Gastroesophageal sphincter (tissue), 4 donors: ENCODE data around the gene RPGR. TPM values are rescaled to one million over a fixed set of nuclear protein-coding genes. Genes with fewer than 3 reads are reported as not detected.
A peak's percentile ranks its signal among the peaks of the same experiment; 100 is the strongest.

Source experiments
- ATAC-seq: fragments of 150-250 bp; one replicate; pipeline ENCODE4 v1.9.1; 2016; ENCODE audit warnings: mild to moderate bottlenecking, moderate library complexity
- H3K27ac ChIP-seq, 4 donors: fragments of 200-600 bp; sonication (generic) in 3 of 4; 1 replicate in 3 of 4; 2 replicates in 1 of 4; pipeline ENCODE4 v1.5.1; 2016 to 2019
- H3K27me3 ChIP-seq: fragments of 200-600 bp; sonication (generic); one replicate; pipeline ENCODE4 v1.5.1; 2019
- H3K36me3 ChIP-seq, 2 donors: fragments of 200-600 bp; sonication (generic); one replicate each; pipeline ENCODE4 v1.5.1; 2019; ENCODE audit warnings: control low read depth in 1 of 2
- H3K4me1 ChIP-seq, 3 donors: fragments of 200-600 bp; sonication (generic); 1 replicate in 2 of 3; 2 replicates in 1 of 3; pipeline ENCODE4 v1.5.1; 2016 to 2019; ENCODE audit warnings: control low read depth in 2 of 3
- H3K4me3 ChIP-seq, 2 donors: fragments of 200-600 bp; sonication (generic); one replicate each; pipeline ENCODE4 v1.5.1; 2019; ENCODE audit warnings: mild to moderate bottlenecking in 1 of 2, moderate library complexity in 1 of 2
- H3K9me3 ChIP-seq, 3 donors: fragments of 200-600 bp; sonication (generic); one replicate each; pipeline ENCODE4 v1.5.1; 2017 to 2019; ENCODE audit warnings: control low read depth in 2 of 3
- EP300 ChIP-seq: sonication (generic); formaldehyde crosslinking; IDR thresholded peaks from one replicate; pipeline ENCODE4 v1.6.1; 2017; ENCODE audit warnings: antibody characterized with exemption, mild to moderate bottlenecking
- POLR2A ChIP-seq, 2 donors: fragments of 450-650 bp; IDR thresholded peaks; one replicate each; pipeline ENCODE4 v1.6.1; 2017; ENCODE audit warnings: antibody characterized with exemption in 2 of 2, mild to moderate bottlenecking in 2 of 2, moderate library complexity in 1 of 2
- POLR2AphosphoS5 ChIP-seq: sonication (generic); formaldehyde crosslinking; IDR thresholded peaks from one replicate; pipeline ENCODE4 v1.6.1; 2017; ENCODE audit warnings: antibody characterized with exemption
- WGBS, 2 donors: methylation state at CpG; one replicate each; pipeline ENCODE4 v1.1.5; 2018; ENCODE audit warnings: low coverage in 1 of 2; 5-methylcytosine and 5-hydroxymethylcytosine counted together
- small RNA-seq, 4 donors: library from RNA; depleted of rRNA; stranded (forward); fragments of <200 nt; gene quantifications; one replicate each; pipeline ENCODE3, GENCODE V24; 2016
- total RNA-seq, 4 donors: library from RNA; depleted of rRNA; stranded (reverse); fragments of >200 nt; gene quantifications; one replicate each; pipeline ENCODE4 v1.1.0, GENCODE V29; 2016
- TF ChIP-seq, protein P1 (sequence below), 4 experiments: fragments of 200-600 bp in 2 of 4; fragments of 450-650 bp in 2 of 4; sonication (generic) in 1 of 4; IDR thresholded peaks; one replicate each; pipeline ENCODE4 v1.5.1; 2017 to 2019; ENCODE audit warnings: antibody characterized with exemption in 4 of 4, mild to moderate bottlenecking in 2 of 4, moderate library complexity in 2 of 4

RPGR gene
- total RNA-seq, 4 donors from 2014 or later: 12.7 to 25.4 (median 20.0) TPM

DNA sequence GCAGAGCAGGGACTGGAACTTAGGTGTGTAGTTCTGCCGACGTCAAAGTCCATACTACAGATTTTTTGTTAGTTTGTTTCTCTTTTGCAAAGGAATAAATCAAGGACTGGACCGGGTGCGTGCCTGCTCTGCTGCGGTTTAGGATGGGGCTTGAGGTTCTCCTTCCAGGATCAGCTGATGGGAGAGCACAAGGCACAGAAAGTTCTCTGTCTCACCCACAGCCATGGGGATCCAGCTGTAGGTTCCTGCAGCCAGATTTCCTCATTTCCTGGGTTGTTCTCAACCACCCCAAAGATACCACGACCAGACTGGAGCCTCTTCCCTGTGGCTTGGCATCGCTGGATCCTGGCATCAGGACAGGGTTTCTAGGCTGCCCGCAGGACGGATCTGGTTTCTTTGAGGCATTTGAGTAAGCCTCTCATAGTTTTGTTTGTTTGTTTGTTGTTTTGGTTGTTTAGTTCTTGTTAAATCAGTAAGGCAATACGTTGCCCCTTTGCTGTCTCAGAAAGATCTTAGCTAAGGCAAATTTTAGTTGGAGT, 105.8 kb downstream of the RPGR start:
- WGBS, 2 donors: 77 to 81% methylated on average over 4 to 5 of the region's 10 CpGs
- peaks cover 0 to 13% (median 0%) of the 10 kb centered on the region in 3 donors for H3K4me1 ChIP-seq
- ATAC-seq: peak; percentile 1
- H3K27ac ChIP-seq: peak overlapping the region in 1 of 4 donors; percentile 62
- no peaks in the 10 kb centered on the region for H3K9me3 ChIP-seq
- TF ChIP-seq POLR2AphosphoS5: no peak
- TF ChIP-seq, protein P1, sequence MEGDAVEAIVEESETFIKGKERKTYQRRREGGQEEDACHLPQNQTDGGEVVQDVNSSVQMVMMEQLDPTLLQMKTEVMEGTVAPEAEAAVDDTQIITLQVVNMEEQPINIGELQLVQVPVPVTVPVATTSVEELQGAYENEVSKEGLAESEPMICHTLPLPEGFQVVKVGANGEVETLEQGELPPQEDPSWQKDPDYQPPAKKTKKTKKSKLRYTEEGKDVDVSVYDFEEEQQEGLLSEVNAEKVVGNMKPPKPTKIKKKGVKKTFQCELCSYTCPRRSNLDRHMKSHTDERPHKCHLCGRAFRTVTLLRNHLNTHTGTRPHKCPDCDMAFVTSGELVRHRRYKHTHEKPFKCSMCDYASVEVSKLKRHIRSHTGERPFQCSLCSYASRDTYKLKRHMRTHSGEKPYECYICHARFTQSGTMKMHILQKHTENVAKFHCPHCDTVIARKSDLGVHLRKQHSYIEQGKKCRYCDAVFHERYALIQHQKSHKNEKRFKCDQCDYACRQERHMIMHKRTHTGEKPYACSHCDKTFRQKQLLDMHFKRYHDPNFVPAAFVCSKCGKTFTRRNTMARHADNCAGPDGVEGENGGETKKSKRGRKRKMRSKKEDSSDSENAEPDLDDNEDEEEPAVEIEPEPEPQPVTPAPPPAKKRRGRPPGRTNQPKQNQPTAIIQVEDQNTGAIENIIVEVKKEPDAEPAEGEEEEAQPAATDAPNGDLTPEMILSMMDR (IDR thresholded peaks at IDR 0.05): no peak
- TF ChIP-seq EP300: no peak
- TF ChIP-seq POLR2A (IDR thresholded peaks at IDR 0.05): no peak
- H3K4me3 ChIP-seq: peak overlapping the region in 1 of 2 donors; percentile 60
- H3K36me3 ChIP-seq: no peaks in the 10 kb centered on the region
- H3K27me3 ChIP-seq: no peaks in the 10 kb centered on the region

DNA sequence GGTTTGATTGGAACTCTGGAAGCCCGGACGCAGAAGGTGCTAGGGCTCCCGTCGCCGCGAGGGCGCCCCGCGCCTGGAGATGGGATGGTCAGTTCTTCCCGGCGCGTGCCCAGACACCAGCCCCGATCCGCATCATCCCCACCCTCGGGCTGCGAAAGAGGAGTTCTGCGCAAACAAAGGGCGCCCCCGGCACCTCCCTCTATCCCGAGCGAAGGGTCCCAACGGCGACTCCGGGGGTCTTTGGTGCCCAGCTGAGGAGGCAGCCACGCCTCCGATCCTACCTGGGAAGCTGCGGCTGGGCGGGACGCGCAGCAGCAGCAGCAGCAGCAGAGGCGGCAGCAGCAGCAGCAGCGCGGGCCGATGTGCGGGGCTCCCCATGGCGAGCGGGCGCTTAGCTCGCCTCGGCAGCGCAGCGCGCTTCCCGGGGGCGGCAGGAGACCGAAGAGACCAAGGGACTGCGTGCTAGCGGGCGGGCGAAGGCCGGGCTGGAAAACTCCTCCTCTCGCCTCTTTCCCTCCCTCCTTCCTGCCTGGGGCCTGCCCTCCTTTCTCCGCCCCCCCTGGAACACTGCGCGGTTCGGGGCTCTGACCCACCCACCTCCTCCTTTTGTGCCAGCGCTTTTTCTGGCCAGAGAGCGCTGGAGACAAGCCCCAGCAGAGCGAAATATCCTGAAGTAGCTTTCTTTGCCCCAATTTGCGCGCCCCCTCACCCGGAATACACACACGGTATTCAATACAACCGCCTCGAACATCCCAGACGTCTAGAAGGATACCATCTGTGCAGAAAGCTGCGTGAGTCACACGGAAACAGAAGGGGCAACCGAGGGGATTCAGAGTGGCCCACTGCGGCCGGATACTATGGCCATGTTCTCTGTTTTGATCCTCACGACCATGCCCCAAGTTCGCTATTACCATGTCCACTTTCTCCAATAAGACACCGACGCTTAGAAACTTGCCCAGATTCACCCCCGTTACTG, 106.6 kb downstream of the RPGR start, which contains the start of gene SRPX:
Gene SRPX (minus strand): TSS at position 457 of the 976 bp plus-strand sequence. CDS start 79 bp downstream, at position 378.
- peak; percentile 70 for ATAC-seq
- Histone ChIP-seq H3K27ac (peak within 1 kb of the TSS in 3 of 4 donors; percentile 24 to 62 (median 53)), H3K9me3 (no peaks in the 10 kb centered on the region), H3K27me3 (no peaks in the 10 kb centered on the region), H3K4me1 (peaks cover 0 to 13% (median 0%) of the 10 kb centered on the region in 3 donors), H3K4me3 (peak within 1 kb of the TSS; percentile 54 to 60), H3K36me3 (no peaks in the 10 kb centered on the region)
- 0 to 62% methylated on average over 2 to 4 of the region's 76 CpGs for WGBS, 2 donors
- TF ChIP-seq, protein P1 (IDR thresholded peaks at IDR 0.05): no peak
- TF ChIP-seq POLR2AphosphoS5 (no peak), POLR2A (IDR thresholded peaks at IDR 0.05) (no peak), EP300 (no peak)

DNA sequence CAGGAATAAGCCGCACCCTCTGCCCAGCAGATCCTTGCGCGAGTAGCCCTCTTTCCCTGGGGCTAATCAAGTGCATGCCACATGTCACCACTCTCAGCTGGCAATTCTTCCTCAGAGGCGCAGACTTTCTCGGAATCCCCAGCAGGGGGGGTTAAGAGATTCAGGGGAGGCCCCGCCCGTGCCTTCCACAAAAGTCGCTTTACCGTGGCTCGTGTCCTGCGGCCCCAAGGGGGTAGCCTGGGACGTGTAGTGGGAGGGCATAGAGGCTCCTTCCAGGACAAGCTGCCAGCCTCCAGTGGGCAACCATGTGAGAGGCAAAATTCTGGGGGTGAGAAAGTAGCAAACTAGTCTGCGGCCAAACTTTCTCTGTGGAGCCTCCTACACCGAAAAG, 107.3 kb downstream of the RPGR start:
- 27% methylated on average over 3 of the region's 14 CpGs; no CpG with 5 or more reads in 1 of the 2 donors for WGBS, 2 donors
- peak overlapping the region; percentile 54 to 60 for H3K4me3 ChIP-seq
- H3K27ac ChIP-seq: peak overlapping the region in 3 of 4 donors; percentile 24 to 62 (median 53)
- ATAC-seq: peak; percentile 50
- H3K36me3 ChIP-seq: no peaks in the 10 kb centered on the region
- TF ChIP-seq POLR2AphosphoS5 (no peak), EP300 (no peak)
- TF ChIP-seq, protein P1 (IDR thresholded peaks at IDR 0.05): peak in 1 of 4 experiments; percentile 42
- H3K9me3 ChIP-seq: no peaks in the 10 kb centered on the region
- H3K27me3 ChIP-seq: no peaks in the 10 kb centered on the region
- peaks cover 0 to 13% (median 0%) of the 10 kb centered on the region in 3 donors for H3K4me1 ChIP-seq

Small RNA genes lying within 50 kb of the gene (small RNA-seq; reads per million reads assigned to genes)
- gene RF00322: 0 reads per million in 4 donors

Other genes starting within 250 kb of the RPGR start
- gene SRPX, start 106.6 kb downstream of the RPGR start, total RNA-seq: 100 to 1,000 TPM in 1 of 4 donors, 10 to 100 TPM in 3; 26.6 to 117 (median 84.0) TPM
- gene OTC, start 25.1 kb upstream of the RPGR start, total RNA-seq: under 1 TPM in 2 of 4 donors, not detected in 2; 0.67 to 0.94 TPM
- 10 to 100 TPM in 3 of 4 donors, 1 to 10 TPM in 1; 6.5 to 50.5 (median 25.2) TPM for gene TSPAN7, start 234.0 kb upstream of the RPGR start, total RNA-seq